HepG2 (cell line): ENCODE data around the gene ZNRF3. TPM values are rescaled to one million over a fixed set of nuclear protein-coding genes. Genes with fewer than 3 reads are reported as not detected.

Source experiments
- ESRRA ChIP-seq: sonication (generic); formaldehyde crosslinking; IDR thresholded peaks from 2 replicates; pipeline ENCODE4 v1.5.1; 2020; ENCODE audit warnings: mild to moderate bottlenecking, low read depth, missing genetic modification reagents
- FOXK1 ChIP-seq: sonication (generic); formaldehyde crosslinking; IDR thresholded peaks from 2 replicates; pipeline ENCODE4 v1.4.0; 2020; ENCODE audit warnings: low read depth, missing genetic modification reagents, borderline replicate concordance
- HMGA1 ChIP-seq: sonication (generic); formaldehyde crosslinking; conservative IDR thresholded peaks from 2 replicates; pipeline ENCODE4 v1.4.0; 2020; ENCODE audit warnings: missing genetic modification reagents
- HNF4A ChIP-seq: sonication (generic); formaldehyde crosslinking; IDR thresholded peaks from 2 replicates; pipeline ENCODE4 v1.4.0; 2020; ENCODE audit warnings: missing genetic modification reagents
- HOXA3 ChIP-seq: sonication (generic); formaldehyde crosslinking; IDR thresholded peaks from 2 replicates; pipeline ENCODE4 v1.5.0; 2020; ENCODE audit warnings: missing genetic modification reagents
- MAZ ChIP-seq, 2 experiments: sonication (generic) in 1 of 2; formaldehyde crosslinking in 1 of 2; IDR thresholded peaks; 2 replicates each; pipeline versions ENCODE4 v1.5.0 to v1.6.1; 2012 to 2020; ENCODE audit warnings: low read depth in 2 of 2, mild to moderate bottlenecking in 2 of 2, borderline replicate concordance in 1 of 2, improper control_type of control experiment in 1 of 2, low read length in 1 of 2, missing genetic modification reagents in 1 of 2, moderate library complexity in 1 of 2
- MIXL1 ChIP-seq: IDR thresholded peaks from 2 replicates; pipeline ENCODE4 v1.6.1; 2016
- MYPOP ChIP-seq: sonication (generic); formaldehyde crosslinking; IDR thresholded peaks from 2 replicates; pipeline ENCODE4 v1.8.1; 2023; ENCODE audit warnings: mild to moderate bottlenecking, moderate library complexity, missing genetic modification reagents
- NFRKB ChIP-seq: fragments of 450-650 bp; IDR thresholded peaks from 2 replicates; pipeline ENCODE4 v1.6.1; 2017
- POLR2A ChIP-seq, 2 experiments: IDR thresholded peaks; 2 replicates each; pipeline ENCODE4 v1.6.1; 2011; ENCODE audit warnings: low read depth in 2 of 2, low read length in 2 of 2, mild to moderate bottlenecking in 1 of 2, moderate library complexity in 1 of 2; ENCODE audit not compliant: insufficient read depth in 1 of 2
- RBM39 ChIP-seq: fragments of 200-400 bp; formaldehyde crosslinking; IDR thresholded peaks from one replicate; pipeline ENCODE4 v1.6.1; 2018; ENCODE audit warnings: antibody characterized with exemption, mild to moderate bottlenecking, low read depth, low read length; ENCODE audit not compliant: poor library complexity, severe bottlenecking
- SPEN ChIP-seq: sonication (generic); formaldehyde crosslinking; IDR thresholded peaks from 2 replicates; pipeline ENCODE4 v1.5.1; 2020; ENCODE audit warnings: low read depth, mild to moderate bottlenecking, missing genetic modification reagents
- STAT5B ChIP-seq: sonication (generic); formaldehyde crosslinking; IDR thresholded peaks from 2 replicates; pipeline ENCODE4 v1.4.0; 2020; ENCODE audit warnings: missing genetic modification reagents
- THAP7 ChIP-seq: sonication (generic); formaldehyde crosslinking; IDR thresholded peaks from 2 replicates; pipeline ENCODE4 v1.8.1; 2023; ENCODE audit warnings: mild to moderate bottlenecking, missing genetic modification reagents
- ZBTB20 ChIP-seq: sonication (generic); formaldehyde crosslinking; IDR thresholded peaks from 2 replicates; pipeline ENCODE4 v1.8.1; 2023; ENCODE audit warnings: missing genetic modification reagents, low read depth, mild to moderate bottlenecking, borderline replicate concordance
- ZFP90 ChIP-seq: sonication (generic); formaldehyde crosslinking; IDR thresholded peaks from 2 replicates; pipeline ENCODE4 v1.8.0; 2022; ENCODE audit warnings: missing genetic modification reagents, mild to moderate bottlenecking, inconsistent platforms, borderline replicate concordance
- ZIK1 ChIP-seq: sonication (generic); formaldehyde crosslinking; IDR thresholded peaks from 2 replicates; pipeline ENCODE4 v1.5.0; 2020; ENCODE audit warnings: mild to moderate bottlenecking, low read depth, missing genetic modification reagents, borderline replicate concordance
- ZKSCAN5 ChIP-seq: sonication (generic); formaldehyde crosslinking; IDR thresholded peaks from 2 replicates; pipeline ENCODE4 v1.5.1; 2020; ENCODE audit warnings: mild to moderate bottlenecking, missing genetic modification reagents
- ZKSCAN8 ChIP-seq: IDR thresholded peaks from 2 replicates; pipeline ENCODE4 v1.6.1; 2016; ENCODE audit warnings: borderline replicate concordance, missing genetic modification reagents, missing compliant biosample characterization
- ZNF274 ChIP-seq: sonication (generic); formaldehyde crosslinking; IDR thresholded peaks from 2 replicates; pipeline ENCODE4 v1.5.1; 2020; ENCODE audit warnings: mild to moderate bottlenecking, missing genetic modification reagents
- ZNF335 ChIP-seq: sonication (generic); formaldehyde crosslinking; IDR thresholded peaks from 2 replicates; pipeline ENCODE4 v1.4.0; 2020; ENCODE audit warnings: missing genetic modification reagents
- ZNF550 ChIP-seq: sonication (generic); formaldehyde crosslinking; IDR thresholded peaks from 2 replicates; pipeline ENCODE4 v1.4.0; 2020; ENCODE audit warnings: mild to moderate bottlenecking, missing genetic modification reagents, borderline replicate concordance
- ZNF713 ChIP-seq: sonication (generic); formaldehyde crosslinking; IDR thresholded peaks from 2 replicates; pipeline ENCODE4 v1.4.0; 2020; ENCODE audit warnings: mild to moderate bottlenecking, missing genetic modification reagents
- ZNF740 ChIP-seq: sonication (generic); formaldehyde crosslinking; IDR thresholded peaks from 2 replicates; pipeline ENCODE4 v1.4.0; 2020; ENCODE audit warnings: missing genetic modification reagents
- ZSCAN9 ChIP-seq: IDR thresholded peaks from 2 replicates; pipeline ENCODE4 v1.6.1; 2016; ENCODE audit warnings: borderline replicate concordance
- polyA plus RNA-seq, 8 experiments: library from polyadenylated mRNA; depleted of rRNA in 3 of 8; stranded (reverse) in 7 of 8; unstranded in 1 of 8; fragments of >200 nt; fragmentation: Illumina TruSeq in 4 of 8; extraction: Trizol in 4 of 8; gene quantifications; 2 replicates each; pipeline versions ENCODE4 v1.2.1 to v1.2.3, GENCODE V29; 2011 to 2016; ENCODE audit warnings: low read depth in 4 of 8, missing spikeins in 1 of 8, mixed read lengths in 1 of 8; ENCODE audit not compliant: insufficient read depth in 1 of 8
- total RNA-seq, 5 experiments: library from RNA; depleted of rRNA; stranded (reverse); fragments of >200 nt; fragmentation: Illumina TruSeq; extraction: Trizol; gene quantifications; 2 replicates each; pipeline ENCODE4 v1.2.3, GENCODE V29; 2016; ENCODE audit warnings: low read depth in 1 of 5
- TF ChIP-seq, protein P1 (sequence below): sonication (generic); formaldehyde crosslinking; IDR thresholded peaks from 2 replicates; pipeline ENCODE4 v1.4.0; 2020; ENCODE audit warnings: mild to moderate bottlenecking, missing genetic modification reagents

Gene ZNRF3
- total and polyA plus RNA-seq, 2 of the 13 experiments (the other 11 are each of a cell fraction or from before 2014, with no cell fraction given): 20.3 to 36.7 TPM

GRCh38 chr22:28922540-28923244, 39.3 kb downstream of the ZNRF3 start (continued):
- TF ChIP-seq ESRRA (CRISPR knock-in tag): no peak
- no peak for TF ChIP-seq ZNF713 (CRISPR knock-in tag)
- peak; percentile 62; the same call in 1 of the 2 replicates for TF ChIP-seq ZSCAN9 (CRISPR knock-in tag)
- no peak for TF ChIP-seq ZNF550 (CRISPR knock-in tag)
- TF ChIP-seq MAZ (IDR thresholded peaks at IDR 0.05; ENCODE audit: borderline replicate concordance, low read depth, low read length): no peak
- no peak for TF ChIP-seq MAZ (CRISPR knock-in tag; IDR thresholded peaks at IDR 0.05; ENCODE audit: low read depth)
- TF ChIP-seq, protein P1, sequence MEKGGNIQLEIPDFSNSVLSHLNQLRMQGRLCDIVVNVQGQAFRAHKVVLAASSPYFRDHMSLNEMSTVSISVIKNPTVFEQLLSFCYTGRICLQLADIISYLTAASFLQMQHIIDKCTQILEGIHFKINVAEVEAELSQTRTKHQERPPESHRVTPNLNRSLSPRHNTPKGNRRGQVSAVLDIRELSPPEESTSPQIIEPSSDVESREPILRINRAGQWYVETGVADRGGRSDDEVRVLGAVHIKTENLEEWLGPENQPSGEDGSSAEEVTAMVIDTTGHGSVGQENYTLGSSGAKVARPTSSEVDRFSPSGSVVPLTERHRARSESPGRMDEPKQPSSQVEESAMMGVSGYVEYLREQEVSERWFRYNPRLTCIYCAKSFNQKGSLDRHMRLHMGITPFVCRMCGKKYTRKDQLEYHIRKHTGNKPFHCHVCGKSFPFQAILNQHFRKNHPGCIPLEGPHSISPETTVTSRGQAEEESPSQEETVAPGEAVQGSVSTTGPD (CRISPR knock-in tag): no peak
- peak; percentile 66; the same call in 1 of the 2 replicates for TF ChIP-seq HNF4A (CRISPR knock-in tag)
- TF ChIP-seq STAT5B (CRISPR knock-in tag): no peak
- peak; percentile 74; the same call in 1 of the 2 replicates for TF ChIP-seq ZBTB20 (CRISPR knock-in tag)
- no peak for TF ChIP-seq RBM39
- TF ChIP-seq ZKSCAN5: no peak
- TF ChIP-seq ZNF335: no peak
- 0 out of 2 replicates have a peak, but pooled peaks have one; percentile 45 for TF ChIP-seq ZKSCAN8 (CRISPR knock-in tag)
- no peak for TF ChIP-seq NFRKB
- 0 out of 2 replicates have a peak, but pooled peaks have one; percentile 18 for TF ChIP-seq FOXK1 (CRISPR knock-in tag)
- no peak for TF ChIP-seq ZFP90 (CRISPR knock-in tag)
- TF ChIP-seq HMGA1 (CRISPR knock-in tag): no peak
- no peak for TF ChIP-seq THAP7
- no peak for TF ChIP-seq ZNF274
- TF ChIP-seq ZIK1: no peak
- TF ChIP-seq MIXL1 (CRISPR knock-in tag): peak; percentile 80
- peak; percentile 68; the same call in 1 of the 2 replicates for TF ChIP-seq MYPOP
- TF ChIP-seq ZNF740: no peak
- no peak for TF ChIP-seq POLR2A (IDR thresholded peaks at IDR 0.05; ENCODE audit: insufficient read depth in 1 of 2, low read depth in 2 of 2, low read length in 2 of 2)
- peak; percentile 59 for TF ChIP-seq HOXA3 (CRISPR knock-in tag)
- peak; percentile 64; the same call in 1 of the 2 replicates for TF ChIP-seq SPEN (CRISPR knock-in tag)
